Ishikawa (cell line): ENCODE data around the gene GIPC1.

Experiments
- CEBPB ChIP-seq: IDR thresholded peaks from 2 replicates; pipeline ENCODE4 v1.6.1; 2012
- CREB1 ChIP-seq: IDR thresholded peaks from 2 replicates; pipeline ENCODE4 v1.6.1; 2012; ENCODE audit warnings: low read depth
- EGR1 ChIP-seq: IDR thresholded peaks from 2 replicates; pipeline ENCODE4 v1.6.1; 2012
- EP300 ChIP-seq: IDR thresholded peaks from 2 replicates; pipeline ENCODE4 v1.6.1; 2012; ENCODE audit warnings: borderline replicate concordance
- FOXM1 ChIP-seq: IDR thresholded peaks from 2 replicates; pipeline ENCODE4 v1.6.1; 2012; ENCODE audit warnings: low read depth, borderline replicate concordance
- MAX ChIP-seq: IDR thresholded peaks from 2 replicates; pipeline ENCODE4 v1.6.1; 2012
- NFIC ChIP-seq: IDR thresholded peaks from 2 replicates; pipeline ENCODE4 v1.6.1; 2012
- RAD21 ChIP-seq: IDR thresholded peaks from 2 replicates; pipeline ENCODE4 v1.6.1; 2012; ENCODE audit warnings: low read depth
- REST ChIP-seq: IDR thresholded peaks from 2 replicates; pipeline ENCODE4 v1.6.1; 2012; ENCODE audit warnings: low read depth, mild to moderate bottlenecking
- TAF1 ChIP-seq: IDR thresholded peaks from 2 replicates; pipeline ENCODE4 v1.6.1; 2012; ENCODE audit warnings: low read depth, mild to moderate bottlenecking
- TCF12 ChIP-seq: IDR thresholded peaks from 2 replicates; pipeline ENCODE4 v1.6.1; 2012; ENCODE audit warnings: low read depth
- TEAD4 ChIP-seq: IDR thresholded peaks from 2 replicates; pipeline ENCODE4 v1.6.1; 2012
- USF1 ChIP-seq: IDR thresholded peaks from 2 replicates; pipeline ENCODE4 v1.6.1; 2012
- YY1 ChIP-seq: IDR thresholded peaks from 2 replicates; pipeline ENCODE4 v1.6.1; 2012; ENCODE audit warnings: low read depth
- ZBTB7A ChIP-seq: IDR thresholded peaks from 2 replicates; pipeline ENCODE4 v1.6.1; 2012; ENCODE audit warnings: low read depth

Gene GIPC1

GRCh38 chr19:14430712-14431111 lies 65.2 kb downstream of the GIPC1 start:
- TF ChIP-seq TAF1 (no peak), TCF12 (no peak), MAX (no peak), CREB1 (no peak), TEAD4 (no peak), EGR1 (no peak), ZBTB7A (no peak), NFIC (no peak), REST (no peak), USF1 (no peak), EP300 (no peak), CEBPB (no peak), YY1 (no peak), FOXM1 (no peak), RAD21 (no peak)

DNA sequence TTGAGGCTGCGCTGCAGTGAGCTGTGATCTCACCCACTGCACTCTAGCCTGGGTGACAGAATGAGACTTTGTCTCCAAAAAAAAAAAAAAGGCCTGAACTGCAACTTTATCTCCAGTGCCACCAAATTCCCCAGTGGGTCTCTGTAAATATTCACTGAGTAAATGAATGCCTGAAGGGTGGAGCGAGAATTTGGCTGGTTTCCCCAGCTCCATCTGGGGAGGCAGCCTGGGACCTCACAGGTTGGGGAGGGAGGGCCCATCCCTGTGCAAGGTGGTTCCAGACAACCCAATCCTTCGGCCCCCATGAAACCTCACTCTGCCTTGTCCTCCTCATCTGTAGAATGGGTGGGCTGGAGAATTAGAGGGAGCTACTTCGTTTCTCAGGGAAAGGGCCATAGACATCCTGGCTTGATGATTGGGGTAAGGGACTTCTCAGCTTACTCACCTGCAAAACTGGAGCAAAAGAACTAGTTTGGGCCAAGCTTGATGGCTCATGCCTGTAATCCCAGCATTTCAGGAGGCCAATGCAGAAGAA lies 67.0 kb downstream of the GIPC1 start:
- no peak for TF ChIP-seq USF1
- TF ChIP-seq MAX, result no peak
- TF ChIP-seq NFIC, result no peak
- TF ChIP-seq FOXM1, result no peak
- TF ChIP-seq REST, result no peak
- no peak for TF ChIP-seq EP300
- TF ChIP-seq RAD21, result no peak
- no peak for TF ChIP-seq TCF12
- no peak for TF ChIP-seq TAF1
- TF ChIP-seq EGR1, result no peak
- no peak for TF ChIP-seq CREB1
- no peak for TF ChIP-seq YY1
- TF ChIP-seq TEAD4, result no peak
- TF ChIP-seq ZBTB7A, result no peak
- TF ChIP-seq CEBPB, result no peak
